HG02759 (cell line): ENCODE measurements around the gene TBX1.

Experiments used
- ATAC-seq: cut with Tn5 transposase; IDR thresholded peaks from one replicate; pipeline ENCODE4 v1.9.1; 2021; ENCODE audit warnings: mild to moderate bottlenecking, moderate library complexity; ENCODE audit not compliant: unreplicated experiment

The TBX1 gene

GRCh38 chr22:19809741-19810140 is 49.2 kb downstream of the TBX1 start:
- no peak for ATAC-seq

GRCh38 chr22:19810381-19811201 is 50.0 kb downstream of the TBX1 start:
- no peak for ATAC-seq

- ATAC-seq = no peak
These were observed 50.6 kb downstream of the TBX1 start for GRCh38 chr22:19811211-19811621.

GRCh38 chr22:19811811-19812771 is 51.5 kb downstream of the TBX1 start:
- ATAC-seq = no peak

GRCh38 chr22:19812910-19813309 is 52.3 kb downstream of the TBX1 start:
- no peak for ATAC-seq

GRCh38 chr22:19814428-19814827 is 53.9 kb downstream of the TBX1 start:
- no peak for ATAC-seq

- no peak for ATAC-seq
These were observed 54.7 kb downstream of the TBX1 start for GRCh38 chr22:19815093-19815822.

GRCh38 chr22:19815823-19816290 is 55.3 kb downstream of the TBX1 start:
- ATAC-seq = no peak

- ATAC-seq = no peak
These were observed 56.0 kb downstream of the TBX1 start for GRCh38 chr22:19816372-19817119.
